Subcutaneous adipose tissue (tissue), 4 donors: Measurements from ENCODE around the gene SRP54. TPM values are rescaled to one million over a fixed set of nuclear protein-coding genes. Genes with fewer than 3 reads are reported as not detected.

Source experiments
- CTCF ChIP-seq: fragments of 450-650 bp; IDR thresholded peaks from one replicate; pipeline ENCODE4 v1.5.1; 2016; ENCODE audit warnings: low read depth, mild to moderate bottlenecking, control low read depth, antibody characterized with exemption, moderate library complexity
- total RNA-seq, 4 donors: library from RNA; depleted of rRNA; stranded (reverse); fragments of >200 nt; gene quantifications; one replicate each; pipeline ENCODE4 v1.1.0, GENCODE V29; 2016

The SRP54 gene
- total RNA-seq, 4 donors from 2014 or later, result 39.2 to 51.8 (median 45.3) TPM

DNA sequence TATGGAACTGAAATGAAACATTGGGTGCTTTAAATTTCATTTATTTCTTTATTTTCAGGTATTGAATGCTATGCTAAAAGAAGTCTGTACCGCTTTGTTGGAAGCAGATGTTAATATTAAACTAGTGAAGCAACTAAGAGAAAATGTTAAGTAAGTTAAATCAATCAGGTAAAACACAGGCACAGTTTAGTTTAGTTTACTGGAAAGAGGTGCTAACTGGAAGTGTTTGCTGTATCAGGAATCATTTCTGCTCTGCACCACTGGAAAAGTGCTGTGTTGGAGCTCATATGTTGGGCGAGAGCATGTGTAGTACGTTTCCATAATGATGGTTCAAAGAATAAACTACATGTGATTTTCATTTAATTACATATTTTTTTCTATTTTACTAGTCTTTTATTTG is 16.7 kb downstream of the SRP54 start:
- TF ChIP-seq CTCF, result no peak

DNA sequence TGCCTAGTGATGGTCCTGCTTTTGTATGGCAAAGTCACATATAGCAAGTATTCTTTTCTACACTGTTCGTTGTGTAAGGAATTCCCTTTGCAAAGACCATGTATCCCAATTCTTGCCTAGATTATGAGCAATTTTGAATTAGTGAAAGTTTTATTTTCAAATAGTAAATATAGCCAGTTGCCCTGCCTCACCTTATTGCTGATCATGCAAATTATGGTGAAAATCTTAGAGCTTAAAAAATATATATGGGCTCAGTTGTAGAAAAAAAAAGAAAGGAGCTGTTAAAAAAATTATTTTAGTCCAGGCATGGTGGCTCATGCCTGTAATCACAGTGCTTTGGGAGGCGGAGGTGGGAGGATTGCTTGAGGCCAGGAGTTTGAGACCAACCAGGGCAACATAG is 18.8 kb downstream of the SRP54 start:
- TF ChIP-seq CTCF, result no peak

GRCh38 chr14:35004839-35005238 is 22.0 kb downstream of the SRP54 start:
- TF ChIP-seq CTCF, result no peak

GRCh38 chr14:35016568-35016967 is 33.8 kb downstream of the SRP54 start:
- TF ChIP-seq CTCF, result no peak

DNA sequence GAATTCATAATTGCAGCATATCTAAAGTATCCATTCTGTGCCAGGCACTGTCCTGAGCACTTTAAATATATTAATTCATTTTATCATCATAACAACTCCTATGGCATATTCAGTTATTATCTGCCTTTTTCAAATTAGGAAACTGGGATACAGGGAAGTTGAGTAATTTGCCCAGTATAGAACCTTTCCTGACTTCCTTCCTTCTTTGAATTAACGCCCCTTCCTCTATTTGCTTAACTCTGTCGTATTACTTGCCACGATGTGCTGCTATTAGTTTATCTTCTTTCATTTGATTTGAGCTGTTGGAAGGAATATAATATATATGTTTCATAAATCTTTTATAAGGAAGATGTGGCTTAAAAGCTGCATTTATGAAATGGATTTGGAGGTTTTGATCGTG is 37.9 kb downstream of the SRP54 start:
- no peak for TF ChIP-seq CTCF

GRCh38 chr14:35028435-35028834 is 45.6 kb downstream of the SRP54 start:
- TF ChIP-seq CTCF, result no peak

GRCh38 chr14:35032562-35032961 is 49.8 kb downstream of the SRP54 start:
- no peak for TF ChIP-seq CTCF
